Measurements from ENCODE around the gene CADPS2.

CADPS2 gene

GRCh38 chr7:122626785-122627184 is 259.5 kb downstream of the CADPS2 start:
- DNase-seq (ENCODE audit: insufficient read length, low spot score) (no peak), FAIRE-seq (no peak)
- TF ChIP-seq SPI1 (IDR thresholded peaks at IDR 0.05; ENCODE audit: low read depth, low read length) (no peak), PAX5 (IDR thresholded peaks at IDR 0.05; ENCODE audit: insufficient read depth, low read length, severe bottlenecking) (no peak), POLR2AphosphoS5 (IDR thresholded peaks at IDR 0.05; ENCODE audit: low read depth, low read length) (no peak), POLR2A (IDR thresholded peaks at IDR 0.05; ENCODE audit: low read depth, low read length) (no peak), TAF1 (IDR thresholded peaks at IDR 0.05; ENCODE audit: low read depth, low read length) (no peak), POU2F2 (IDR thresholded peaks at IDR 0.05; ENCODE audit: low read depth, low read length) (no peak)

- DNase-seq (ENCODE audit: insufficient read length, low spot score) (no peak), FAIRE-seq (no peak)
- TF ChIP-seq POLR2A (IDR thresholded peaks at IDR 0.05; ENCODE audit: low read depth, low read length) = no peak
- TF ChIP-seq PAX5 (IDR thresholded peaks at IDR 0.05; ENCODE audit: insufficient read depth, low read length, severe bottlenecking) = no peak
- TF ChIP-seq SPI1 (IDR thresholded peaks at IDR 0.05; ENCODE audit: low read depth, low read length) = no peak
- TF ChIP-seq POLR2AphosphoS5 (IDR thresholded peaks at IDR 0.05; ENCODE audit: low read depth, low read length) = no peak
- no peak for TF ChIP-seq TAF1 (IDR thresholded peaks at IDR 0.05; ENCODE audit: low read depth, low read length)
- TF ChIP-seq POU2F2 (IDR thresholded peaks at IDR 0.05; ENCODE audit: low read depth, low read length) = no peak
Observed at GRCh38 chr7:122622682-122623081, 263.6 kb downstream of the CADPS2 start.

- FAIRE-seq (no peak), DNase-seq (ENCODE audit: insufficient read length, low spot score) (no peak)
- TF ChIP-seq SPI1 (IDR thresholded peaks at IDR 0.05; ENCODE audit: low read depth, low read length) (no peak), TAF1 (IDR thresholded peaks at IDR 0.05; ENCODE audit: low read depth, low read length) (no peak), POLR2A (IDR thresholded peaks at IDR 0.05; ENCODE audit: low read depth, low read length) (no peak), POLR2AphosphoS5 (IDR thresholded peaks at IDR 0.05; ENCODE audit: low read depth, low read length) (no peak), PAX5 (IDR thresholded peaks at IDR 0.05; ENCODE audit: insufficient read depth, low read length, severe bottlenecking) (no peak), POU2F2 (IDR thresholded peaks at IDR 0.05; ENCODE audit: low read depth, low read length) (no peak)
Observed at GRCh38 chr7:122619664-122620063, 266.6 kb downstream of the CADPS2 start.

- no peak for FAIRE-seq
- TF ChIP-seq SPI1 (IDR thresholded peaks at IDR 0.05; ENCODE audit: low read depth, low read length) = no peak
- no peak for TF ChIP-seq PAX5 (IDR thresholded peaks at IDR 0.05; ENCODE audit: insufficient read depth, low read length, severe bottlenecking)
- TF ChIP-seq POLR2AphosphoS5 (IDR thresholded peaks at IDR 0.05; ENCODE audit: low read depth, low read length) = no peak
- no peak for TF ChIP-seq TAF1 (IDR thresholded peaks at IDR 0.05; ENCODE audit: low read depth, low read length)
- no peak for TF ChIP-seq POU2F2 (IDR thresholded peaks at IDR 0.05; ENCODE audit: low read depth, low read length)
- TF ChIP-seq POLR2A (IDR thresholded peaks at IDR 0.05; ENCODE audit: low read depth, low read length) = no peak
- no peak for DNase-seq (ENCODE audit: insufficient read length, low spot score)
Observed at GRCh38 chr7:122618585-122619189, 267.6 kb downstream of the CADPS2 start.

GRCh38 chr7:122616951-122617350 is 269.3 kb downstream of the CADPS2 start:
- DNase-seq (ENCODE audit: insufficient read length, low spot score) = no peak
- TF ChIP-seq POLR2A (IDR thresholded peaks at IDR 0.05; ENCODE audit: low read depth, low read length) (no peak), PAX5 (IDR thresholded peaks at IDR 0.05; ENCODE audit: insufficient read depth, low read length, severe bottlenecking) (no peak), TAF1 (IDR thresholded peaks at IDR 0.05; ENCODE audit: low read depth, low read length) (no peak), POU2F2 (IDR thresholded peaks at IDR 0.05; ENCODE audit: low read depth, low read length) (no peak), SPI1 (IDR thresholded peaks at IDR 0.05; ENCODE audit: low read depth, low read length) (no peak), POLR2AphosphoS5 (IDR thresholded peaks at IDR 0.05; ENCODE audit: low read depth, low read length) (no peak)
- FAIRE-seq = no peak

GRCh38 chr7:122605929-122606328 is 280.3 kb downstream of the CADPS2 start:
- DNase-seq (ENCODE audit: insufficient read length, low spot score) = no peak
- no peak for TF ChIP-seq POU2F2 (IDR thresholded peaks at IDR 0.05; ENCODE audit: low read depth, low read length)
- no peak for TF ChIP-seq TAF1 (IDR thresholded peaks at IDR 0.05; ENCODE audit: low read depth, low read length)
- TF ChIP-seq SPI1 (IDR thresholded peaks at IDR 0.05; ENCODE audit: low read depth, low read length) = no peak
- no peak for TF ChIP-seq POLR2A (IDR thresholded peaks at IDR 0.05; ENCODE audit: low read depth, low read length)
- TF ChIP-seq POLR2AphosphoS5 (IDR thresholded peaks at IDR 0.05; ENCODE audit: low read depth, low read length) = no peak
- no peak for TF ChIP-seq PAX5 (IDR thresholded peaks at IDR 0.05; ENCODE audit: insufficient read depth, low read length, severe bottlenecking)
- no peak for FAIRE-seq

GRCh38 chr7:122604251-122604650 is 282.0 kb downstream of the CADPS2 start:
- no peak for FAIRE-seq

GRCh38 chr7:122602800-122603199 is 283.5 kb downstream of the CADPS2 start:
- no peak for FAIRE-seq
- no peak for DNase-seq (ENCODE audit: insufficient read length, low spot score)
- TF ChIP-seq TAF1 (IDR thresholded peaks at IDR 0.05; ENCODE audit: low read depth, low read length) = no peak
- no peak for TF ChIP-seq SPI1 (IDR thresholded peaks at IDR 0.05; ENCODE audit: low read depth, low read length)
- TF ChIP-seq PAX5 (IDR thresholded peaks at IDR 0.05; ENCODE audit: insufficient read depth, low read length, severe bottlenecking) = no peak
- no peak for TF ChIP-seq POLR2AphosphoS5 (IDR thresholded peaks at IDR 0.05; ENCODE audit: low read depth, low read length)
- no peak for TF ChIP-seq POU2F2 (IDR thresholded peaks at IDR 0.05; ENCODE audit: low read depth, low read length)
- TF ChIP-seq POLR2A (IDR thresholded peaks at IDR 0.05; ENCODE audit: low read depth, low read length) = no peak

More at GRCh38 chr7:122604251-122604650, 282.0 kb downstream of the CADPS2 start:
- DNase-seq (ENCODE audit: insufficient read length, low spot score) = no peak
- no peak for TF ChIP-seq POU2F2 (IDR thresholded peaks at IDR 0.05; ENCODE audit: low read depth, low read length)
- no peak for TF ChIP-seq POLR2A (IDR thresholded peaks at IDR 0.05; ENCODE audit: low read depth, low read length)
- TF ChIP-seq SPI1 (IDR thresholded peaks at IDR 0.05; ENCODE audit: low read depth, low read length) = no peak
- no peak for TF ChIP-seq PAX5 (IDR thresholded peaks at IDR 0.05; ENCODE audit: insufficient read depth, low read length, severe bottlenecking)
- TF ChIP-seq POLR2AphosphoS5 (IDR thresholded peaks at IDR 0.05; ENCODE audit: low read depth, low read length) = no peak
- no peak for TF ChIP-seq TAF1 (IDR thresholded peaks at IDR 0.05; ENCODE audit: low read depth, low read length)

GRCh38 chr7:122600630-122601029 is 285.6 kb downstream of the CADPS2 start:
- no peak for FAIRE-seq
- DNase-seq (ENCODE audit: insufficient read length, low spot score) = no peak
- no peak for TF ChIP-seq PAX5 (IDR thresholded peaks at IDR 0.05; ENCODE audit: insufficient read depth, low read length, severe bottlenecking)
- TF ChIP-seq POLR2AphosphoS5 (IDR thresholded peaks at IDR 0.05; ENCODE audit: low read depth, low read length) = no peak
- no peak for TF ChIP-seq POU2F2 (IDR thresholded peaks at IDR 0.05; ENCODE audit: low read depth, low read length)
- no peak for TF ChIP-seq SPI1 (IDR thresholded peaks at IDR 0.05; ENCODE audit: low read depth, low read length)
- no peak for TF ChIP-seq POLR2A (IDR thresholded peaks at IDR 0.05; ENCODE audit: low read depth, low read length)
- no peak for TF ChIP-seq TAF1 (IDR thresholded peaks at IDR 0.05; ENCODE audit: low read depth, low read length)
